GM21360 (cell line): ENCODE results near the gene NOTCH2.

Experiments
- ATAC-seq: cut with Tn5 transposase; IDR thresholded peaks from one replicate; pipeline ENCODE4 v1.9.1; 2021; ENCODE audit warnings: mild to moderate bottlenecking, moderate library complexity; ENCODE audit not compliant: unreplicated experiment

Gene NOTCH2

DNA sequence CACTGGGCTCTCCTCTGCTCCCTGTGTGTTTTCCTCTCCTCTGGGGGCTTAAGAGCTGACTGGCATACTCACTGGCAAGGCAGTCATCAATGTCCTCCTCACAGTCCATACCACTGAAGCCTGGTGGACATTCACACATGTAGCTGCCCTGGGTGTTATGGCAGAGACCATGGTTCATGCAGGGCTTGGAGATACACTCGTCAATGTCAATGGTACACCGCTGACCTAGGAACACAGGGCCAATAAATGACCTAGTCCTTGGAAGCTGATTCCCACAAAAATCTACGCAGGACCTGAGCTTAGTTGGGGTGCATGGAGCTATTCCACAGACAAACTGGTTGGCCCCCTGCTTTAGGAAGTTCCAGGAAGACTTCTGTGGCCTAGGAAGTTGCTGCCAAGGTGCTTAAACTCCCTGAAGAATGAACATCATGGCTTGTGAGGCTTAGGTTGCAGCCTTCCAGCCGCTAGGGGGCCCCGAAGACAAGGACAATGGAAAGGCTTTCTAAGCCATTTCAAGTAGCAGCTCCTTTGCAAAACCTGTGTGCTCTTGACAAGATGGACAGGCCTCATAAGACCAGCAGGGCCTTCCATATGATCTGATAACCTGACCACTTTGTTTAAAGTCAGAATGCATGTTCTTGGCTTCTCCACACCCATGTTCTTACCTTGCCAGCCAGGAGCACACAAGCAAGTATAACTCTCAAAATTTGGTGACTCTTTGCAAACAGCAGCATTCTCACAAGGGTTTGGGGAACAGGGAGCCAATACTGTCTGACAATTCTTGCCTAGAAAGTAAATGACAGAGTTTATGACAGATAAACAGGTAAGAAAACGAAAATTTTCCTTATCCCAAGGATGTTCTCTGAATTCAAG is 120.9 kb downstream of the NOTCH2 start:
- no peak for ATAC-seq

- ATAC-seq: no peak
Observed at GRCh38 chr1:119947468-119947867, 122.0 kb downstream of the NOTCH2 start.

- ATAC-seq: no peak
Observed at GRCh38 chr1:119946724-119947123, 122.7 kb downstream of the NOTCH2 start.

DNA sequence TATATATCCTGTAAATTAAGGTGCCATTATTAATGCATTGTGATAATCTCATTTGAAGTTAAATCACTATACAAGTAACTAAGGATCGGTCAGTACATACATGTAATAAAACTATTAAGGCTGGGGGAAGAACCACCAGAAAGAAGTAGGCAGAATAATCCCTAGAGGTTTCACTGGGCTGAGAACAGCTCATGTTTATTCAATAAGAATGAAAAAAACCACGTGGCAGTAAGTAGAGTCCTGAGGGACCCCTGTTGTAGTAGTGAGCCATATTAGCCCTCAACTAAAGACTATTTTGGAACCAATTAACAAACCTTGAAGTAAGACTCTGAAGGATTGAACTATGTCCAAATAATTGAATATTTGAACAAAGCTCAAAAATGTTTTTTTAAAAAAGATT is 126.2 kb downstream of the NOTCH2 start:
- no peak for ATAC-seq

GRCh38 chr1:119941392-119941791 is 128.1 kb downstream of the NOTCH2 start:
- no peak for ATAC-seq

DNA sequence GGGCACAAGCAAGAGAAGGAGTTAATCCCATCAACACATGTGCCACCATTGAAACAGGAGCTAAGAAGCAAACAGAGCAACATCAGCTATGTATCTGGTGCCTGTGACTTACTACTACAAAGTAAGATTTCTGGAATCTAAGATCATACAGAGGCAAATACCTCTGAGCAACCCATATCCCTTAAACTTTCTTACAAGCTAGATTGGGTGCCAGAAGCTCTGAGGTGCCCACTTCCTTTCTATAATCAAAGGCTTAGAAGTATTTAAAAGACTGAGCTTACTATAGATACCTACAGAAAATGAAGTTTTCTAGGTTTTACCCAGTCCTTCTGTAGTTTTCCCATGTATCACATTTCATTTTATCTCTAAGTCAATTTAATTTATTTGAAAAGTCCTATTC is 128.8 kb downstream of the NOTCH2 start:
- no peak for ATAC-seq

DNA sequence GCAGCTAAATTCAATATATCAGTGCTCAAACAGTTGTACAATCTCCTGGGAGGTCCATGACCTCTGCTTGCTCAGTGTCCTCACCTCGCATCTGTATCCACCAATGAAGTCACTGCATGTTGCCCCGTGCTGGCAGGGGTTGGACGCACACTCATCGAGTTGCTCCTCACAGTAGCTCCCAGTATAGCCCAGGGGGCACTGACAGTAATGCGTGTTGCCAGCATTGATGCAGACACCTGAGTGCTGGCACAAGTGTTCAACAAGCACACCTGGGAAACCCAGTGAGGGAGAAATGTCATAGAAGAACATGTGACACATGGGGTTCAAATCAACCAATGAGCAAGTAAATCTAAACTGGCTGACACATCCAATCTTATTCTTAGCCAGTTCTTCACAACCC is 132.3 kb downstream of the NOTCH2 start:
- no peak for ATAC-seq

GRCh38 chr1:119935915-119936314 is 133.5 kb downstream of the NOTCH2 start:
- ATAC-seq: no peak

- no peak for ATAC-seq
Observed at GRCh38 chr1:119935373-119935772, 134.1 kb downstream of the NOTCH2 start.

DNA sequence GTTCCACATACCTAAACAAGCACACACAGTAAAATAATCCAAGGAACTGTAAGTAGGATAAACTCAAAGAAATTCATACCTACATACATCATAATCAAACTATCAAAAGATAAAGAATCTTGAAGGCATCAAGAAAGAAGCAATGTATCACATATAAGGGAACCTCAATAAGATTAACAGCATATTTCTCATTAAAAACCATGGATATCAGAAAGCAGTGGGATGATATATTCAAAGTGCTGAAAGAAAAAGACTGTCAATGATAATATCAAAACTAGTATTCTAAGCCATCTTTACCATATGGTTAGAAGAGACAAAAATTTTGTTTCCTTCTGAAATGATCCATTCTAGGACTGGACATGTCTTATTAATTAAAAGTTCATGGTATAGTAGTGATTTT is 136.1 kb downstream of the NOTCH2 start:
- ATAC-seq: no peak

- ATAC-seq: no peak
Observed at GRCh38 chr1:119929643-119930315, 139.7 kb downstream of the NOTCH2 start.

- ATAC-seq: no peak
Observed at GRCh38 chr1:119926553-119926952, 142.9 kb downstream of the NOTCH2 start.

DNA sequence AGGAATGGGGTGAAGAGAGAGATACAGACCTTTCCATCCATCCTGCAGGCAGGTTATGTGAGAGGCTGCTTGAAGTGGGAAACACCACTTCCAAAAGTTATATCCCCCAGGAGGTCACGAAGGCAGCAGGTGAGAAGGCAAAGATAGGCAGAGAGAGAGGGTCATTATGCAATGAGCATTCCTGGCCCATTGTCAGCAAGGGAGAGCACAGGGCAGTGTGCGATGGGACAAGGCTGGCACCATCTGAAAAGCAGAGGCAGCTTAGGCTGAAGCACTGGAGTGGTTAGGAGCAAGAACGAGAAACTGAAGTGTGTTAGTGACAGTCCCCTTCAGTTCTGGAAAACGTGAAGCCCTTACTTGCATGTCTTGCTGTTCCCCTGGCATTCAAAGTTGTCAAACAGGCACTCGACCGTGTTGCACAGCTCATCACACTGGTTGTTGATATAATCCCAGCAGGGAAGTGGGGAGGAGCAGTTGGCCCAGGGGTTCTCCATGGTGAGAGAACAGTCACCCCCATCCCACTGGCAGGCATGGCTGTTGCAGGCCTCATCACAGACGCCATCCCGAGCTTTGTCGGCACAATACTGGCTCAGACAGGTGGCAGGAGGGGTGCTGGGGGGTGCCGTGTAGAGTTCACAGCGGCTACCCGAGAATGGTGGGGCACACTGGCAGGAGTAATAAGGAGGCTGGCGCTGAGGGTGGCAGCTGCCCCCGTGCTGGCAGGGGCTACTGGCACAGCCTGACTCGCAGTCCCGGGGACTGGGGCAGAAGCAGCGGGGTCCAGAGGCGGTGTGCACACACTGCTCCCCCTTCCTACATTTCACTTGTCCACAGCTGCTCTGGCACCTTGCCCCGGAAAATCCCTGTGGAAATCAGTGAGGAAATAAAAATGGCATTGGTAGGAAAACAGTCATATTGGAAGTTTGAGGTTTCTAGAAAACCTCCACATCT is 144.2 kb downstream of the NOTCH2 start:
- no peak for ATAC-seq

DNA sequence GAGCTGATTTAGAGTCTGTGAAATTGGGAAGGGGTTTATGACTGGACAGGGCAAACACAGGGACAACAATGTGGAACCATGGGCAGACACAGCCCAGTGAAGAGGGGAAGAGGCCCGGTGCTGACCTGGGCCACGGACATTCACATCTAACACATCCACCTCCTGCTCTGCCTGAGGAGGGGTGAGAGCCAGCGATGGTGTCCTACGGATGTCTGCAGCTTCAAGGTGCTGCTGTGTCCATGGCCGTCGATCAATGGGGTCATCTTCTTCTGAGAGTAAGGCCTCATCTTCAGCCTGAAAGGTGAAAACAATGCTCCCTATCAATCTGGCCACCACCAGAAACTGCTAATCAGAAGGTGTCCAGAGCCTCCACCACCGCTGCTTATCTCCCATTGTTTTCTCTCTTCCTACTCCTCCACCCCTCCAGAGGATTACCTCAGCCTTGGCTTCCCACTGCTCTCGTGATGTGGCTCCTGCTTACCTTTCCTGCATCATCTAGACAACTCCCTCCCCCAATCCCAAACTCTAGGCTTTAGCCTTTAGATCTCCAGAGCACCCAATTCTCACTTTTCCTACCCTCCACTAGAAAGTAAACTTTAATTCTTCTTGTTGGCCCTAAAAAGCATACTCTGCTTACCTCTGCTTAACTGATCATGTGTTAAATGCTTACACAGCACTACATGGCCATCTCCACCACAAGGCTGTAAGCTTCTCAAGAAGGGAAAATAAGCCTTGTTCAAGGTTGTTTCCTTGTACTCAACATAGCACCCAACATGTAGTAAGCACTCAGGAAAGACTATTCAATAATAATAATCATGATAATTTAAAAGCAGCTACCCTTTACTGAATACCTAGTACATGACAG is 149.1 kb downstream of the NOTCH2 start:
- ATAC-seq: no peak

- no peak for ATAC-seq
Observed at GRCh38 chr1:119919241-119919640, 150.2 kb downstream of the NOTCH2 start.

GRCh38 chr1:119918301-119918700 is 151.2 kb downstream of the NOTCH2 start:
- no peak for ATAC-seq

- no peak for ATAC-seq
Observed at GRCh38 chr1:119917304-119918055, 152.0 kb downstream of the NOTCH2 start.

GRCh38 chr1:119915517-119915916 is 153.9 kb downstream of the NOTCH2 start:
- ATAC-seq: no peak

DNA sequence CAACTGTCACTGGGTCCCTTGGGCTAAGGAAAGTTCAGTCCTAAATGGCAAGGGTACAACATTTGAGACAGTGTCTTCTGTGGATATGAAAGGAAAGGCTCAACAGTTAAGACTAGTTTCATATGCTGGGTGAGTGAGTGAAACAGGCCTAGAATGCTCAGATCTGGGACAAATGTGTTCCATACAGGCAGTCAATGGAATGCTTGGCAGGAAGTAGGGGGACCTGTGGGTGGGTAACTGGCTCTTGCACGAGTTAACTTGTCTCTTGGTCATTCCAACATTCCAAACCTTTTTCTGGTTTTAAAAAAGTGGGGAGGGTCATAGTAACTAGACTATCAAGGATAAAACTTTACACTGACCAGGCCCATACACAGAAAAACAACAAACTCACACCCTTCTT is 155.4 kb downstream of the NOTCH2 start:
- ATAC-seq: no peak

DNA sequence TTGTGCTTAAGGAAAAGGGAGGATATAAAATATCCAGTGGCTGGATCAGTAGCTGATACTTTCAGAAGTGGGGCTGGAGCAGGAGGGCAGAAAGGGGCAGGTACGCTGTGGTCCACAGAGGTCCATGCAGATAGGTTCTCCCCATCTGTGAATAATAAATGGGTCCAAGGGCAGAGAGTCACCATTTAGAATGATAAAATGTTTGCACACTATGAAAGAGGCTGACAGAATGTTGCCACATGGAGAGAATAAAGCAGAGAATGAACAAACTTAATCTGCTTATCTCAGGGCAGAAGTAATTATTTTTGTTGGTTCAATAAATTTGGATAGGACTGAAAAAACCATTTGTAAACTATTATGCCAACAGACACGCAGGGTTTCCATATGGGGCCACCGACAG is 156.5 kb downstream of the NOTCH2 start:
- ATAC-seq: no peak
